Measurements from ENCODE around the gene CCR5AS.
"Not testable (repeated sequence)": the region's sequence is repeated elsewhere in the genome, so short reads cannot be mapped to it uniquely, and the experiment has no call there.

The CCR5AS gene

DNA sequence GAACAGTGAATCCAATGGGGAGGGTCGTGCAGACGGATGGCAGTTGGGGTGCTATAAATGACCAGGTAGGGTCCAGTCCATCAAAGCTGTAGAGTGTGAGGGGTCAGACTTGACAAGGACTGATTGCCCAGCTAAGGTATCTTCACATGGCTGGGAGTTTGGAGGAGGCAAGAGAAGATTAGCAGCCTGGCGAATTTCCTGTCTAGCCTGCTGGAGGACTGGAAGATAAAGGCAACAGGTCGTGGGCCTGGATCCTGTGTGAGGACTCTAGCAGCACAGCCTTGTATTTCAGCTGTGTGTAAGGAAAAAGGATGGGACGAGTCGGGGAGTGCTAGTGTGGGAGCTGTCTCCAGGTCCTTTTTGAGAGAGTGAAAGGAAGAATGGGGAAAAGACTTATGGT, 17.6 kb downstream of the CCR5AS start:
- H3K9me3 ChIP-seq = no peaks in the 10 kb centered on the region
- H3K4me3 ChIP-seq = no peak overlapping the region
- intact Hi-C loops (cut with DNase I; ENCODE audit: low total_unique reads) = no loop called here
- no peak for DNase-seq
- no peak overlapping the region for H3K27ac ChIP-seq
- H3K36me3 ChIP-seq = no peaks in the 10 kb centered on the region
- TF ChIP-seq, protein P1, sequence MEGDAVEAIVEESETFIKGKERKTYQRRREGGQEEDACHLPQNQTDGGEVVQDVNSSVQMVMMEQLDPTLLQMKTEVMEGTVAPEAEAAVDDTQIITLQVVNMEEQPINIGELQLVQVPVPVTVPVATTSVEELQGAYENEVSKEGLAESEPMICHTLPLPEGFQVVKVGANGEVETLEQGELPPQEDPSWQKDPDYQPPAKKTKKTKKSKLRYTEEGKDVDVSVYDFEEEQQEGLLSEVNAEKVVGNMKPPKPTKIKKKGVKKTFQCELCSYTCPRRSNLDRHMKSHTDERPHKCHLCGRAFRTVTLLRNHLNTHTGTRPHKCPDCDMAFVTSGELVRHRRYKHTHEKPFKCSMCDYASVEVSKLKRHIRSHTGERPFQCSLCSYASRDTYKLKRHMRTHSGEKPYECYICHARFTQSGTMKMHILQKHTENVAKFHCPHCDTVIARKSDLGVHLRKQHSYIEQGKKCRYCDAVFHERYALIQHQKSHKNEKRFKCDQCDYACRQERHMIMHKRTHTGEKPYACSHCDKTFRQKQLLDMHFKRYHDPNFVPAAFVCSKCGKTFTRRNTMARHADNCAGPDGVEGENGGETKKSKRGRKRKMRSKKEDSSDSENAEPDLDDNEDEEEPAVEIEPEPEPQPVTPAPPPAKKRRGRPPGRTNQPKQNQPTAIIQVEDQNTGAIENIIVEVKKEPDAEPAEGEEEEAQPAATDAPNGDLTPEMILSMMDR (IDR thresholded peaks at IDR 0.05) = no peak
- TF ChIP-seq POLR2A (IDR thresholded peaks at IDR 0.05) = no peak
- no peaks in the 10 kb centered on the region for H3K27me3 ChIP-seq
- no peaks in the 10 kb centered on the region for H3K4me1 ChIP-seq

DNA sequence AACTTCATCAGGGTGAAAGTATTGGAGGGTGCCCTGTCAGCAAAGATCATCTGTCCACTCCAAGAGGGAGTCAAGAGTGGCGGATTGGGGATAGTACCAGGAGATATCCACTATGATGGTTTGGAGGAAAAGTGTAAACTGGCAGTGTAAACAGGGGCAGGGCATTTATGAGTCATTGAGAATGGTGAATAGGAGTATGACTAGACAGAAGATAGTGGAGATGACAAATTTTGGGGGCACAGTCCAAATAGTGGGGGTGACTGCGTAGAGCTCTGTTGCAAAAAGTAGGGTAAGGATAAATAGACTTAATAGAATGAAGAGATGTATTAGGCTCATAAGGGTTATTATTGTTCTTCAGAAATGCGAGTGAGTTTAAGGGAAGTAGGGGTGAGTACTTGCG, 18.0 kb downstream of the CCR5AS start:
- DNase-seq; H3K4me1 ChIP-seq; H3K36me3 ChIP-seq; H3K27ac ChIP-seq; intact Hi-C loops (cut with DNase I; ENCODE audit: low total_unique reads); H3K4me3 ChIP-seq; H3K27me3 ChIP-seq; H3K9me3 ChIP-seq: not testable (repeated sequence)

DNA sequence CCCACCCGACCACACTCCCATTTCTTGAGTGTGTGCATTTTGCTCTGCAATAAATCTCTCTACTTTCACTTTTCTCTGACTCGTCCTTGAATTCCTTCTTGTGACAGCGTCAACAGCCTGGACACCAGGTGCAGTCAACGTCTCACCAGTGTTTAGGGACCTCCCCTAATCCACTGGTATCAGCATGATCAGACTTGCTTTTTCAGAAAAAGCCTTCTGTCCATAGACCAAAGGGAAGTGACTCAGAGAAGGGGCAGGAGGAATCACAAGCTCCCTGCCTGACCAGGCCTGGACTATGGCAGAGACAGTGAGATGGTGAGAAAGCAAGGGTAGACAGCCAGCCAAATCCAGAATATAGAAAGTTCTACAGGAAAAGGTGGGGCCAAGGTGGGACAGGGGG, 20.7 kb downstream of the CCR5AS start:
- intact Hi-C loops (cut with DNase I; ENCODE audit: low total_unique reads) = no loop called here
- Histone ChIP-seq H3K4me3 (no peak overlapping the region), H3K27me3 (no peaks in the 10 kb centered on the region), H3K27ac (no peak overlapping the region), H3K36me3 (no peaks in the 10 kb centered on the region), H3K4me1 (no peaks in the 10 kb centered on the region), H3K9me3 (no peaks in the 10 kb centered on the region)
- TF ChIP-seq, protein P1 (IDR thresholded peaks at IDR 0.05) = no peak
- no peak for TF ChIP-seq POLR2A (IDR thresholded peaks at IDR 0.05)
- DNase-seq = no peak

DNA sequence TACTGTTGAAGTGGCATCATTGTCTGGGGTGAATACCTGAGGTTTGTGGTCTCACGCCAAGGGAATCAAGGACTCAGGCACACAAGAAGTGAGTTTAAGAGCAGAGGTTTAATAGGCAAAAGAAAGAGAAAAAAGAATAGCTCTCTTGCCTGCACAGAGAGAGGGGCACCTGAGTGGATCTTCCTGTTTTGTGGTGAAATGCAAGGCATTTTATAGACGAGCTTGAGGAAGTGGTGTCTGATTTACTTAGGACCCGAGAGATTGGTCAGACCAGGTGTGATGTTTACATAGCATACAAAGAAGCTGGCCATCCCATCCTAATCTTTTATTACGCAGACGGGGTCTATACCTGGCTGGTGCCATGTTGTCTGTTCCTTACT, 22.9 kb downstream of the CCR5AS start:
- no peaks in the 10 kb centered on the region for H3K4me1 ChIP-seq
- H3K4me3 ChIP-seq = no peak overlapping the region
- no peaks in the 10 kb centered on the region for H3K9me3 ChIP-seq
- no peak overlapping the region for H3K27ac ChIP-seq
- intact Hi-C loops (cut with DNase I; ENCODE audit: low total_unique reads) = no loop called here
- no peaks in the 10 kb centered on the region for H3K27me3 ChIP-seq
- TF ChIP-seq, protein P1 (IDR thresholded peaks at IDR 0.05) = no peak
- no peak for TF ChIP-seq POLR2A (IDR thresholded peaks at IDR 0.05)
- DNase-seq = no peak
- no peaks in the 10 kb centered on the region for H3K36me3 ChIP-seq

DNA sequence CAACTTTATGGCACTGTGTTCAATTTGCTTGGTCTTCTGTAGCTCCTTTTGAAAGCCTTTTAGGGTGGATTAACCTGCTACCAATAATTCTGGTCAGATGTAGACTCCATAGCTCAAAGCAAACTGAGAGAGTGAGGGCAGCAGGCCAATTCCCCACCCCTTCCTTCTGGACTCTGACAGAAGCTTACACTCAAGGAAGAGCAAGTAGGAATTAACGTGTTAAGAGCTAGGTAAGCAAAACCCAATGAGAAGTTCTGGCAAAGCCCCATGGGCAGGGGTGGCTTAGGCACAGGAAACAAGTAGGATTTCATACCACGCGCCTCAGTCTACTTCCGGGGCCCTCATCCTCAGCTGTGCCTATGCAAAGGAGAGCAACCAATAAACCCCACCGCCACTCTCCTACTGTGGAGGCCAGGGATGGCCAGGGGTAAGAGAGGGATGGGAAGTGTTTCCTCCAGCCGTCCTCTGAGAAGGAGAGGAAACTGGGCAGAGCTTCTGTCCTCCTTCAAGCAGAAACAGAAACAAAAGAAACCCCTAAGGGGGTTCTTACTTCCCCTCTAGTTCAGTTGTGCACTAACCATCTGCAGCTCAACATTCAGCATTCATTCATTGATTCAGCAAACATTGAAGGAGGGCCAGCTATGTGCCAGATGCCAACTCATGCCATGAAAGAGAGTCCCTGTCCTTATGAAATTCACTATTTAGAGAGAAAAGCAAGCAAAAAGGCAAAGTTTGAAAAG, 23.5 kb downstream of the CCR5AS start:
- no peak for TF ChIP-seq POLR2A (IDR thresholded peaks at IDR 0.05)
- TF ChIP-seq, protein P1 (IDR thresholded peaks at IDR 0.05) = no peak
- no peaks in the 10 kb centered on the region for H3K9me3 ChIP-seq
- H3K4me1 ChIP-seq = no peaks in the 10 kb centered on the region
- no peak overlapping the region for H3K4me3 ChIP-seq
- no peak for DNase-seq
- no peaks in the 10 kb centered on the region for H3K36me3 ChIP-seq
- H3K27ac ChIP-seq = no peak overlapping the region
- intact Hi-C loops (cut with DNase I; ENCODE audit: low total_unique reads) = no loop called here
- no peaks in the 10 kb centered on the region for H3K27me3 ChIP-seq

DNA sequence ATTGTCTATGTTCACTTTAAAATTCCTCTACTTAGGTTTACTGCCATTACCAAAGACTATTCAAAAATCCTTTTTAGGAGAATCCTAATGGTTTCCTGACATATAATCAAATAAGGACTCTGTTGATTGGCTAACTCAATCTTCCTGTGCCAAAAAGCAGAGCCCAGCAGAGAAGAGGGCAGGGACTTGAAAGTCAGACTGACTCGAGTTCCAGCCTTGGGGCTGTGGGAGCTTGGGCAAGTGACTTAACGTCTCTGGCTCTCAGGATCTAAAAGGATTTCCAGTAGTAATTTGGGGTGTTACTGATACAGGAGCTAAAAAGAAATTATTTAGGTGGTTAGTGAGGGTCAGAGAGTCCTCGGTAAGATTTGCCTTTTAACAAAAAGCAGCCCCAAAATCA, 25.2 kb downstream of the CCR5AS start:
- intact Hi-C loops (cut with DNase I; ENCODE audit: low total_unique reads) = no loop called here
- Histone ChIP-seq H3K36me3 (no peaks in the 10 kb centered on the region), H3K9me3 (no peaks in the 10 kb centered on the region), H3K27me3 (no peaks in the 10 kb centered on the region), H3K27ac (no peak overlapping the region), H3K4me3 (no peak overlapping the region), H3K4me1 (no peaks in the 10 kb centered on the region)
- no peak for DNase-seq
- TF ChIP-seq, protein P1 (IDR thresholded peaks at IDR 0.05) = no peak

All from uterus (tissue), 3 donors.